22Rv1 (cell line): Measurements from ENCODE around the gene RABGAP1L.

ENCODE experiments used
- ZFX ChIP-seq: fragments of 450-650 bp; IDR thresholded peaks from 2 replicates; pipeline ENCODE4 v1.6.1; 2017; ENCODE audit warnings: antibody characterized with exemption, borderline replicate concordance
- TF ChIP-seq, protein P1 (sequence below): fragments of 450-650 bp; IDR thresholded peaks from 2 replicates; pipeline ENCODE4 v1.5.1; 2017; ENCODE audit warnings: mild to moderate bottlenecking

DNA sequence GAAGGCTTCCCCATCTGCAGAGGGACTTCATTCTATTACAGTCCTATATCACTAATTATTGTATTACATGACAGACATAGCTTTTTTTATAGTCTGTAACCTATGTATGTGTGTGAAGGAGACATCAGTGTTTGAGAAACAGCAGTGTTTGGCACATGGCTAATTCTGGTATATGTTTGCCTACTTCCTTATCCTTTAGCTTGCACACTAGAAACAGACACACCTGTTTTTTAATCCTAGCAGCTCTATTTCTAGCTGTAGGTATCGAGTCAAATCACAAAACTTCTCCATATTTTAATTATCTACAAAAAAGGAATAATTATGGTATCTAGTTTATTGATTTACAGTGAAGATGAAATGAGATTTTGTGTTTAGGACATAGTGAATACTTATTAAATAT is 711.0 kb downstream of the RABGAP1L start:
- TF ChIP-seq, protein P1, sequence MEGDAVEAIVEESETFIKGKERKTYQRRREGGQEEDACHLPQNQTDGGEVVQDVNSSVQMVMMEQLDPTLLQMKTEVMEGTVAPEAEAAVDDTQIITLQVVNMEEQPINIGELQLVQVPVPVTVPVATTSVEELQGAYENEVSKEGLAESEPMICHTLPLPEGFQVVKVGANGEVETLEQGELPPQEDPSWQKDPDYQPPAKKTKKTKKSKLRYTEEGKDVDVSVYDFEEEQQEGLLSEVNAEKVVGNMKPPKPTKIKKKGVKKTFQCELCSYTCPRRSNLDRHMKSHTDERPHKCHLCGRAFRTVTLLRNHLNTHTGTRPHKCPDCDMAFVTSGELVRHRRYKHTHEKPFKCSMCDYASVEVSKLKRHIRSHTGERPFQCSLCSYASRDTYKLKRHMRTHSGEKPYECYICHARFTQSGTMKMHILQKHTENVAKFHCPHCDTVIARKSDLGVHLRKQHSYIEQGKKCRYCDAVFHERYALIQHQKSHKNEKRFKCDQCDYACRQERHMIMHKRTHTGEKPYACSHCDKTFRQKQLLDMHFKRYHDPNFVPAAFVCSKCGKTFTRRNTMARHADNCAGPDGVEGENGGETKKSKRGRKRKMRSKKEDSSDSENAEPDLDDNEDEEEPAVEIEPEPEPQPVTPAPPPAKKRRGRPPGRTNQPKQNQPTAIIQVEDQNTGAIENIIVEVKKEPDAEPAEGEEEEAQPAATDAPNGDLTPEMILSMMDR = no peak
- no peak for TF ChIP-seq ZFX
